CD1c-positive myeloid dendritic cell (primary cell): ENCODE measurements around the gene CNOT6.
"Not testable (repeated sequence)": the region's sequence is repeated elsewhere in the genome, so short reads cannot be mapped to it uniquely, and the experiment has no call there.

Experiments
- DNase-seq: peaks from one replicate; pipeline ENCODE4 v3.0.0-alpha.2; 2016; ENCODE audit errors: extremely low spot score

Gene CNOT6

GRCh38 chr5:180494060-180494509, at the start of gene CNOT6:
Gene CNOT6 (plus strand): TSS chr5:180494379. CDS start chr5:180529277, 34,898 bp downstream.
- peak; percentile 96 for DNase-seq

- no peak for DNase-seq
Measured at GRCh38 chr5:180454752-180455151, 39.4 kb upstream of the CNOT6 start.

GRCh38 chr5:180455872-180456271, 38.3 kb upstream of the CNOT6 start:
- no peak for DNase-seq

- no peak for DNase-seq
Measured at GRCh38 chr5:180456792-180457191, 37.4 kb upstream of the CNOT6 start.

- not testable (repeated sequence) for DNase-seq
Measured at GRCh38 chr5:180458852-180459673, 35.1 kb upstream of the CNOT6 start.

- not testable (repeated sequence) for DNase-seq
Measured at GRCh38 chr5:180459674-180460142, 34.5 kb upstream of the CNOT6 start.

- no peak for DNase-seq
Measured at GRCh38 chr5:180460834-180461233, 33.3 kb upstream of the CNOT6 start.

GRCh38 chr5:180461303-180461702, 32.9 kb upstream of the CNOT6 start:
- DNase-seq = no peak

- no peak for DNase-seq
Measured at GRCh38 chr5:180463216-180463900, 30.8 kb upstream of the CNOT6 start.

- DNase-seq = no peak
Measured at GRCh38 chr5:180463916-180464602, 30.1 kb upstream of the CNOT6 start.

GRCh38 chr5:180464603-180464970, 29.6 kb upstream of the CNOT6 start:
- no peak for DNase-seq

GRCh38 chr5:180465052-180465451, 29.1 kb upstream of the CNOT6 start:
- DNase-seq = not testable (repeated sequence)

- DNase-seq = no peak
Measured at GRCh38 chr5:180466316-180466715, 27.9 kb upstream of the CNOT6 start.

GRCh38 chr5:180467028-180467975, 26.9 kb upstream of the CNOT6 start:
- no peak for DNase-seq

GRCh38 chr5:180467989-180468731, 26.0 kb upstream of the CNOT6 start:
- no peak for DNase-seq

GRCh38 chr5:180468732-180469585, 25.2 kb upstream of the CNOT6 start:
- no peak for DNase-seq

- DNase-seq = no peak
Measured at GRCh38 chr5:180469586-180469865, 24.7 kb upstream of the CNOT6 start.

GRCh38 chr5:180469866-180470265, 24.3 kb upstream of the CNOT6 start:
- DNase-seq = no peak

GRCh38 chr5:180470361-180470760, 23.8 kb upstream of the CNOT6 start:
- DNase-seq = no peak
